HL-60 (cell line): ENCODE measurements around the gene P2RY6.
A peak's percentile ranks its signal among the peaks of the same experiment; 100 is the strongest.

Experiments
- GABPA ChIP-seq: IDR thresholded peaks from 2 replicates; pipeline ENCODE4 v1.6.1; 2012; ENCODE audit warnings: low read depth
- POLR2AphosphoS5 ChIP-seq: IDR thresholded peaks from 2 replicates; pipeline ENCODE4 v1.6.1; 2012; ENCODE audit warnings: low read depth
- SPI1 ChIP-seq: IDR thresholded peaks from 2 replicates; pipeline ENCODE4 v1.6.1; 2012; ENCODE audit warnings: low read depth, mild to moderate bottlenecking, borderline replicate concordance
- TF ChIP-seq, protein P1 (sequence below): IDR thresholded peaks from one replicate; pipeline ENCODE4 v1.5.1; 2011; ENCODE audit warnings: low read length, control low read depth, inconsistent platforms; ENCODE audit not compliant: insufficient read depth
- TF ChIP-seq, protein P2 (sequence below): IDR thresholded peaks from 2 replicates; pipeline ENCODE4 v1.6.1; 2012; ENCODE audit warnings: low read depth; ENCODE audit not compliant: insufficient replicate concordance

DNA sequence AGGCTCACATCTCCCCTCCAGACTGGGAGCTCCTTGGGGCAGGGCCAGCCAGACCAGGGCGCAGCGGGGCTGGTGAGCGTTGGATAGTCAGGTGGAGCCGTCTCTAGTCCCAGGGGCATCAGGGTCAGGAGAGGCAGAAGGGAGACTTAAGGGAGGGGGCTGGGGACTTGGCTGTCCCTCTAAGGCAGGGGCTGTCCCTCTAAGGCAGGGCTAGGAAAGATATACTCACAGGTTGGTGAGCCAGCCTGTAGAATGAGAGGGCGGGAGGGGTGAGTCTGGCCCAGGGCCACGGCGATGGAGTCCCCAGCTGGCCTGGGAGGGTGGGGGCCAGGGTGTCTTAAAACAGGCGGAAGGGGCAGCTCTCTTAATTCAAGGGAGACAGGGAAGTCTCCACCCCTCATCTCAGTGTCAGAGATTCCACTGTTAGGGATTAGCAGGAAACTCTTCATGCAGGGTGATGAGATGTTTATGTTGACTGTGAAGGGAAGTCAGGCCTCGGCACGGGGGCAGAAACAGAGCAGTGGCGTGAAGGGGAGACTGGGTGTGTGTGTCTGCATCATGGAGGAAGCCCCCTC, 42.7 kb upstream of the P2RY6 start:
- TF ChIP-seq POLR2AphosphoS5 (peak; percentile 13; the same call in 1 of the 2 replicates), GABPA (no peak), SPI1 (no peak)
- TF ChIP-seq, protein P1, sequence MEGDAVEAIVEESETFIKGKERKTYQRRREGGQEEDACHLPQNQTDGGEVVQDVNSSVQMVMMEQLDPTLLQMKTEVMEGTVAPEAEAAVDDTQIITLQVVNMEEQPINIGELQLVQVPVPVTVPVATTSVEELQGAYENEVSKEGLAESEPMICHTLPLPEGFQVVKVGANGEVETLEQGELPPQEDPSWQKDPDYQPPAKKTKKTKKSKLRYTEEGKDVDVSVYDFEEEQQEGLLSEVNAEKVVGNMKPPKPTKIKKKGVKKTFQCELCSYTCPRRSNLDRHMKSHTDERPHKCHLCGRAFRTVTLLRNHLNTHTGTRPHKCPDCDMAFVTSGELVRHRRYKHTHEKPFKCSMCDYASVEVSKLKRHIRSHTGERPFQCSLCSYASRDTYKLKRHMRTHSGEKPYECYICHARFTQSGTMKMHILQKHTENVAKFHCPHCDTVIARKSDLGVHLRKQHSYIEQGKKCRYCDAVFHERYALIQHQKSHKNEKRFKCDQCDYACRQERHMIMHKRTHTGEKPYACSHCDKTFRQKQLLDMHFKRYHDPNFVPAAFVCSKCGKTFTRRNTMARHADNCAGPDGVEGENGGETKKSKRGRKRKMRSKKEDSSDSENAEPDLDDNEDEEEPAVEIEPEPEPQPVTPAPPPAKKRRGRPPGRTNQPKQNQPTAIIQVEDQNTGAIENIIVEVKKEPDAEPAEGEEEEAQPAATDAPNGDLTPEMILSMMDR, result no peak
- TF ChIP-seq, protein P2, sequence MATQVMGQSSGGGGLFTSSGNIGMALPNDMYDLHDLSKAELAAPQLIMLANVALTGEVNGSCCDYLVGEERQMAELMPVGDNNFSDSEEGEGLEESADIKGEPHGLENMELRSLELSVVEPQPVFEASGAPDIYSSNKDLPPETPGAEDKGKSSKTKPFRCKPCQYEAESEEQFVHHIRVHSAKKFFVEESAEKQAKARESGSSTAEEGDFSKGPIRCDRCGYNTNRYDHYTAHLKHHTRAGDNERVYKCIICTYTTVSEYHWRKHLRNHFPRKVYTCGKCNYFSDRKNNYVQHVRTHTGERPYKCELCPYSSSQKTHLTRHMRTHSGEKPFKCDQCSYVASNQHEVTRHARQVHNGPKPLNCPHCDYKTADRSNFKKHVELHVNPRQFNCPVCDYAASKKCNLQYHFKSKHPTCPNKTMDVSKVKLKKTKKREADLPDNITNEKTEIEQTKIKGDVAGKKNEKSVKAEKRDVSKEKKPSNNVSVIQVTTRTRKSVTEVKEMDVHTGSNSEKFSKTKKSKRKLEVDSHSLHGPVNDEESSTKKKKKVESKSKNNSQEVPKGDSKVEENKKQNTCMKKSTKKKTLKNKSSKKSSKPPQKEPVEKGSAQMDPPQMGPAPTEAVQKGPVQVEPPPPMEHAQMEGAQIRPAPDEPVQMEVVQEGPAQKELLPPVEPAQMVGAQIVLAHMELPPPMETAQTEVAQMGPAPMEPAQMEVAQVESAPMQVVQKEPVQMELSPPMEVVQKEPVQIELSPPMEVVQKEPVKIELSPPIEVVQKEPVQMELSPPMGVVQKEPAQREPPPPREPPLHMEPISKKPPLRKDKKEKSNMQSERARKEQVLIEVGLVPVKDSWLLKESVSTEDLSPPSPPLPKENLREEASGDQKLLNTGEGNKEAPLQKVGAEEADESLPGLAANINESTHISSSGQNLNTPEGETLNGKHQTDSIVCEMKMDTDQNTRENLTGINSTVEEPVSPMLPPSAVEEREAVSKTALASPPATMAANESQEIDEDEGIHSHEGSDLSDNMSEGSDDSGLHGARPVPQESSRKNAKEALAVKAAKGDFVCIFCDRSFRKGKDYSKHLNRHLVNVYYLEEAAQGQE, result no peak
